Measurements from ENCODE around the gene TUBB1.
"Not testable (repeated sequence)": the region's sequence is repeated elsewhere in the genome, so short reads cannot be mapped to it uniquely, and the experiment has no call there.

Gene TUBB1

DNA sequence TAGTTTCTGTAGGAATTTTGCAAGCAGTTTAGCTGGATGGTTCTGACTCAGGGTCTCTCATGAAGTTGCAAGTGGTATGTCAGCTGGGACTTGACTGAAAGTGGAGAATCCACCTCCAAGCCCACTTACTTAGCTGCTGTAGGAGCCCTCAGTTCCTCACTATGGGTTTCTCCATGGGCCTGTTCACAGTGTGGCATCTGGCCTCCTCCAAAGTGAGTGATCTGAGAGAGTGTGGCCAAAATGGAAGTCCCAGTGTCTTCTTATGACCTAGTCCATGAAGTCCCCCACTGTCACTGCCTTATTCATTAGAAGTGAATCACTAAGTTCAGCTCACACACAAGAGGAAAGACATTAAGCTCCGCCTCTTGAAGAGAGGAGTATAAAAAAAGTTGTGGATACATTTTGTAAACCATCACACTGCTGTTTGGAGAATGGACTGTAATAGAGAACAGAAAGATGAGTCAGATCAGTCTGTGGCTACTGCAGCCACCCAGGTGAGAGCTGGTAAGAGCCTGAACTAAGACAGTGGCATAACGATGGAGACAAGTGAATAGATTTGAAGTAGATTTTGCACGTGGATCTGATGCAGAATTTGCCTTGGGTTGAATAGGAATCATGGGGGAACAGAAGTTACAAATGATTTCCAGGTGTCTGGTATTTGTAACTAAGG is 43.0 kb upstream of the TUBB1 start:
- TF ChIP-seq, protein P1, sequence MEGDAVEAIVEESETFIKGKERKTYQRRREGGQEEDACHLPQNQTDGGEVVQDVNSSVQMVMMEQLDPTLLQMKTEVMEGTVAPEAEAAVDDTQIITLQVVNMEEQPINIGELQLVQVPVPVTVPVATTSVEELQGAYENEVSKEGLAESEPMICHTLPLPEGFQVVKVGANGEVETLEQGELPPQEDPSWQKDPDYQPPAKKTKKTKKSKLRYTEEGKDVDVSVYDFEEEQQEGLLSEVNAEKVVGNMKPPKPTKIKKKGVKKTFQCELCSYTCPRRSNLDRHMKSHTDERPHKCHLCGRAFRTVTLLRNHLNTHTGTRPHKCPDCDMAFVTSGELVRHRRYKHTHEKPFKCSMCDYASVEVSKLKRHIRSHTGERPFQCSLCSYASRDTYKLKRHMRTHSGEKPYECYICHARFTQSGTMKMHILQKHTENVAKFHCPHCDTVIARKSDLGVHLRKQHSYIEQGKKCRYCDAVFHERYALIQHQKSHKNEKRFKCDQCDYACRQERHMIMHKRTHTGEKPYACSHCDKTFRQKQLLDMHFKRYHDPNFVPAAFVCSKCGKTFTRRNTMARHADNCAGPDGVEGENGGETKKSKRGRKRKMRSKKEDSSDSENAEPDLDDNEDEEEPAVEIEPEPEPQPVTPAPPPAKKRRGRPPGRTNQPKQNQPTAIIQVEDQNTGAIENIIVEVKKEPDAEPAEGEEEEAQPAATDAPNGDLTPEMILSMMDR (IDR thresholded peaks at IDR 0.05; ENCODE audit: insufficient read depth, low read depth, low read length, missing control alignments): no peak
- H3K4me3 ChIP-seq (ENCODE audit: low read depth, low read length): no peak overlapping the region
- peak; percentile 56 for DNase-seq (ENCODE audit: low read depth)

DNA sequence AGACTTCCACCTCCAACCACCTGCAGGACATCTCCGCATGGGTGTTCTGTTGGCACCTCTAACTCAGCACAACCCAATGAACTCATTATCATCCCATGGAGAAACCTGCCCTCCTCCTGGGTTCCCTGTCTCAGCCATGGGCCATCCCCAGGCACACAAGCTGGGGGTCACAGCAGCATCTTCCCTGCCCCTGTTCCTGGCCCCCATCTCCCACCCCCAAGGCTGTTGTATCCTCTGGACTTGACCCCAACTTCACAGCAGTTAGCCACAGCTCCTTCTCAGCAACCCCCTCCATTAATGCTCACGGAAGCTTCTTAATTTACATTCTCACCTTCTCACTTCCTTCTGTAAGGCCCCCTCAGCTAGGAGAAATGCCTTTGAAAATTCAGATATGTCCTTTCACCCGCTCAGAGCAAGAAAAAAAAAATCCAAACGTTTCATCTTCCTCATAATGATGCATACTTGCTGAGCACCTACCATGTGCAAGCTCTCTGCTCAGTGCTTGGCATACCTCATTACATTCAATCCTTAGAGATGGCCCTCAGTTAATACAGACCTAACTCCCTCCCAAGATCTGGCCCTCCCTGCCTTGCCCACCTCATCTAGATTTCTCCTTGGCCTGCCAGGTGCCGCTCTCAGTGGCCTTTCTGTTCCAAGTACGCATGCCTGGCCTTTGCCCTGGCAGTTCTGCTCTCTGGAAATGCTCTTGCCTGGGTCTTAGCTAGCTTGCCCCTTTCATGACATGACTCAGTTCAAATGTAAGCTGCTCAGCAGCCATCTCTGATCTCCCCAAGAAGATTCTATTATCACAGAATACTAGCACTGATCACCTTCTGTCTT is 40.7 kb upstream of the TUBB1 start:
- DNase-seq (ENCODE audit: low read depth): peak; percentile 22
- no peak overlapping the region for H3K4me3 ChIP-seq (ENCODE audit: low read depth, low read length)
- TF ChIP-seq, protein P1 (IDR thresholded peaks at IDR 0.05; ENCODE audit: insufficient read depth, low read depth, low read length, missing control alignments): no peak

DNA sequence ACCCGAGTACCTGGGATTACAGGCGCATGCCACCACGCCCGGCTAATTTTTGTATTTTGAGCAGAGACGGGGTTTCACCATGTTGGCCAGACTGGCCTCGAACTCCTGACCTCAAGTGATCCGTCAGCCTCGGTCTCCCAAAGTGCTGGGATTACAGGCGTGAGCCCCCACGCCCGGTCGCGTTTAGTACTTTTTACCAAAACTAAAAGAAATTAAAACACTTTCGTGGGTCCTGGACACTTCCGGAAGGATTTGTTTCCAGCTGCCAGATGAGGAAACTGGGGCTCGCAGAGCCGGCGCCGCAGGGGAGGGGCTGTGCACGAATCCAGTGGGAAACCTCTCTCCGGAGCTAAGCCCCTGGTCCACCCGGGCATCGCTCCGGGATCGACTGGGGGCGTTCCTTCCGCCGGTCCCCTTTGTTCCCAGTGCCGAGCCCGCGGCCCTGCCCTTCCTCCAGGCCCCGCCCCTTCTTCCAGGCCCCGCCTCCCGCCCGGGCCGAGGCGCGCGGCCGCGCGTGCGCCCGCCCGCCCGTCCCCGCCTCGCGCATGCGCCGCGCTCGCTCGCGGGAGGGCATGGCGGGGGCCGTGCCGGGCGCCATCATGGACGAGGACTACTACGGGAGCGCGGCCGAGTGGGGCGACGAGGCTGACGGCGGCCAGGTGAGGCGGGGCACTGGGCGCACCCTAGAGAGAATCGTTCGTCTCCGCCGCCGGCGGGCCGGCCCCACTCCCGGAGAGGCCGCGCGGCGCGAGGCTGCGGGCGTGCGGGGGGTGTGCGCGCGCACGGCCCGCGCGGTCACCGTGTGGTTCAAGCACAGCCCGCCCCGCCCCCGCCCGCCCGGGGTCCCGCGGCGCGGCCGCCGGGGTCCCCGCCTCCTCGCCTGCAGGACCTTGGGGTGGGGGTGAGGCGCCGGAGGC is 38.3 kb upstream of the TUBB1 start, which contains the start of gene NELFCD:
Gene NELFCD, plus strand, starts transcription at position 546 of the 917 bp plus-strand sequence. Its CDS starts 54 bp downstream, at position 600.
- H3K4me3 ChIP-seq (ENCODE audit: low read depth, low read length): peak within 1 kb of the TSS; percentile 79
- peak; percentile 90 for DNase-seq (ENCODE audit: low read depth)
- TF ChIP-seq, protein P1 (IDR thresholded peaks at IDR 0.05; ENCODE audit: insufficient read depth, low read depth, low read length, missing control alignments): no peak

DNA sequence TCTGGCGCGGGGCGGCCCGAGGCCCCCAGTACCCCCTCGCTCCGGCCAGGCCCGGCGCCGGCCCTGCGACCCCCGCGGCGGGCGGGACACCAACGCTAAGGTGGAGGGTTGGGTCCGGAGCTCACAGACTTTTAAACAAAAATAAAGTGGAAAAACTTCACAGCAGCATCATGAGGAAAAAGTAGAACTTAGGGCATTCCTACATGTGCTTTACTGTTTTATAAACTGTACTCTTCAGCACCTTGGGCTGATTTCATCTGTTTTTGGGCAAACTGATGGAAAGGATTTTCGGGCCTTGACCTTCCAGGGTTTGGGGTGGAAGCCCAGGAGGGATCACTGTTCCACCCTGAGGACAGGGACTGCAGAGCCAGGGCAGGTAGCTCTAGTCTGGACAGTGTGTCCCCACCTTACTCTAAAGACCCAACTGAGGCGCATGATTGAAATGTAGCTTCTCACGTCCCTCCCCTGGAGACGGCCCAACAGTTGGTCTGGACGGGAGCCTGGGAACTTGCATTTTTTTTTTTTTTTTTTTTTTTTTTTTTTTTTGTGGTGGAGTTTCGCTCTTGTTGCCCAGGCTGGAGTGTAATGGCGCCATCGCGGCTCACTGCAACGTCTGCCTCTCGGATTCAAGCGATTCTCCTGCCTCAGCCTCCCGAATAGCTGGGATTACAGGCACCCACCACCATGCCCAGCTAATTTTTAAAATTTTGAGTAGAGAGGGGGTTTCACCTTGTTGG is 37.4 kb upstream of the TUBB1 start:
- DNase-seq (ENCODE audit: low read depth): peak; percentile 55
- TF ChIP-seq, protein P1 (IDR thresholded peaks at IDR 0.05; ENCODE audit: insufficient read depth, low read depth, low read length, missing control alignments): no peak
- peak overlapping the region; percentile 79 for H3K4me3 ChIP-seq (ENCODE audit: low read depth, low read length)

DNA sequence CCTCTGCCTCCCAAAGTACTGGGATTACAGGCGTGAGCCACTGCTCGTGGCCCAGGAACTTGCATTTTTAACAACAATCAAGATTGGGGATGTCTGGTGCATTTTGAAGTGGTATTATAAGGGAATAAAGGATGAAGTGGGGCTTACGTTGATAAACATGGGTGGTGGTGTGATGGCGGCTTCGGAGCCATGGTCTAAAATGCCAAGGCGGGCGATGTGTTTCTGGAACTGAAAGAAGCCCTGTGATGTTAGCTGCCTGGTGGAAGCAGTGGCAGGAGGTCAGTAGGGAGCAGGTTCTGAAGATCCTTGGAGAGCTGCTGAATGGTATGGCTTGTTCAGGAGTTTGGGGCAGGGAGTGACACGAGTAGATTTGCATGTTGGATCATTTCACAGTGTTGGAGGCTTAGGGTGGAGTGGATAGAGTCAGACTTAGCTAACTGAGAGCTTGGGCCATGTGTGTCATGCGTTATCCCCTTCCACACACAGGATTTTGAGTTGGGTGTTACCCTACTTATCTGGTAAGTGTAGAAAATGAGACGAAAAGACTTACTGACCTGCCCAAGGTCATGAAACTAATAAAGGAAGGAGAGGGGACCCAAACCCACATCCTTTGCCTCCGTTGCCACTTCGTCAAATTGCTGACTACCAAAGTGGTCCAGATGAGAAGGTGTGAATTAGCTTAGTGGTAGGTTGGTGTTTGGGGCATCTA is 36.7 kb upstream of the TUBB1 start:
- TF ChIP-seq, protein P1 (IDR thresholded peaks at IDR 0.05; ENCODE audit: insufficient read depth, low read depth, low read length, missing control alignments): no peak
- H3K4me3 ChIP-seq (ENCODE audit: low read depth, low read length): peak overlapping the region; percentile 79
- DNase-seq (ENCODE audit: low read depth): peak; percentile 42

DNA sequence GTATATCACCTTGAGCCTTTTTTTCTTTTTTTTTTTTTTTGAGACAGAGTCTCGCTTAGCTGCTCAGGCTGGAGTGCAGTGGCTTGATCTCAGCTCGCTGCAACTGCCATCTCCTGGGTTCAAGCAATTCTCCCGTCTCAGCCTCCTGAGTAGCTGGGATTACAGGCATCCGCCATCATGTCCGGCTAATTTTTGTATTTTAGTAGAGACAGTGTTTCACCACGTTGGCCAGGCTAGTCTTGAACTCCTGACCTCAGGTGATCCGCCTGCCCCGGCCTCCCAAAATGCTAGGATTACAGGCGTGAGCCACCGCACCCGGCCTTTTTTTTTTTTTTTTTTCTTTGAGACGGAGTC is 36.1 kb upstream of the TUBB1 start:
- not testable (repeated sequence) for DNase-seq (ENCODE audit: low read depth); H3K4me3 ChIP-seq (ENCODE audit: low read depth, low read length)

Measured in GM12865 (cell line).